ENCODE measurements around the gene DMAC2.
"Not testable (repeated sequence)": the region's sequence is repeated elsewhere in the genome, so short reads cannot be mapped to it uniquely, and the experiment has no call there.

DMAC2 gene

DNA sequence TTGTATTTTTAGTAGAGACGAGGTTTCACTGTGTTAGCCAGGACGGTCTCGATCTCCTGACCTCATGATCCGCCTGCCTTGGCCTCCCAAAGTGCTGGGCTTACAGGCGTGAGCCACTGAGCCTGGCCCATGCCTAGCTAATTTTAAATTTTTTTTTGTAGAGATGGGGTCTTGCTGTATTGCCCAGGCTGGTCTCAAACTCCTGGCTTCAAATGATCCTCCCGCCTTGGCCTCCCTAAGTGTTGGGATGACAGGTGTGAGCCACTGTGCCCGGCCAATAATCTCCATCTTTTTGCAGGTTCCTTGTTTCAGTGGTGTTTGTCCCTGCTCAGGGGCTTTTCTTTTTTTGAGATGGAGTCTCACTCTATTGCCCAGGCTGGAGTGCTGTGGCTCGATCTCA lies 58.2 kb downstream of the DMAC2 start:
- not testable (repeated sequence) for H3K4me3 Mint-ChIP-seq; H3K4me1 Mint-ChIP-seq (ENCODE audit: low read depth); H3K27me3 Mint-ChIP-seq (ENCODE audit: low read depth); H3K9me3 Mint-ChIP-seq; H3K27ac Mint-ChIP-seq; H3K36me3 Mint-ChIP-seq (ENCODE audit: low read depth)
